Hepatocyte (in vitro differentiated cells): ENCODE data around the gene DRD3.

ENCODE experiments used
- EZH2 ChIP-seq: fragments of 200-600 bp; sonication (generic); IDR thresholded peaks from 2 replicates; pipeline ENCODE4 v1.6.1; 2016; ENCODE audit warnings: antibody characterized with exemption, mild to moderate bottlenecking, borderline replicate concordance
- EZH2phosphoT487 ChIP-seq: fragments of 200-600 bp; sonication (generic); IDR thresholded peaks from one replicate; pipeline ENCODE4 v1.6.1; 2018; ENCODE audit warnings: antibody characterized with exemption, mild to moderate bottlenecking, low read depth, moderate library complexity; ENCODE audit not compliant: unreplicated experiment, severe bottlenecking
- TF ChIP-seq, protein P1 (sequence below): fragments of 200-600 bp; sonication (generic); IDR thresholded peaks from 2 replicates; pipeline ENCODE4 v1.5.1; 2016; ENCODE audit warnings: antibody characterized with exemption, mild to moderate bottlenecking; ENCODE audit not compliant: poor library complexity

GRCh38 chr3:114103858-114104257, 75.0 kb downstream of the DRD3 start:
- TF ChIP-seq, protein P1, sequence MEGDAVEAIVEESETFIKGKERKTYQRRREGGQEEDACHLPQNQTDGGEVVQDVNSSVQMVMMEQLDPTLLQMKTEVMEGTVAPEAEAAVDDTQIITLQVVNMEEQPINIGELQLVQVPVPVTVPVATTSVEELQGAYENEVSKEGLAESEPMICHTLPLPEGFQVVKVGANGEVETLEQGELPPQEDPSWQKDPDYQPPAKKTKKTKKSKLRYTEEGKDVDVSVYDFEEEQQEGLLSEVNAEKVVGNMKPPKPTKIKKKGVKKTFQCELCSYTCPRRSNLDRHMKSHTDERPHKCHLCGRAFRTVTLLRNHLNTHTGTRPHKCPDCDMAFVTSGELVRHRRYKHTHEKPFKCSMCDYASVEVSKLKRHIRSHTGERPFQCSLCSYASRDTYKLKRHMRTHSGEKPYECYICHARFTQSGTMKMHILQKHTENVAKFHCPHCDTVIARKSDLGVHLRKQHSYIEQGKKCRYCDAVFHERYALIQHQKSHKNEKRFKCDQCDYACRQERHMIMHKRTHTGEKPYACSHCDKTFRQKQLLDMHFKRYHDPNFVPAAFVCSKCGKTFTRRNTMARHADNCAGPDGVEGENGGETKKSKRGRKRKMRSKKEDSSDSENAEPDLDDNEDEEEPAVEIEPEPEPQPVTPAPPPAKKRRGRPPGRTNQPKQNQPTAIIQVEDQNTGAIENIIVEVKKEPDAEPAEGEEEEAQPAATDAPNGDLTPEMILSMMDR = no peak
- TF ChIP-seq EZH2 (no peak), EZH2phosphoT487 (no peak)
